ENCODE data around the gene VWA3B.

The VWA3B gene

GRCh38 chr2:98308068-98308467, 221.1 kb downstream of the VWA3B start:
- CTCF ChIA-PET, result interaction anchor here (1.4 kb wide), 1 partner anchor 77 kb away, joined by 6 read pairs; no protein-coding TSS in a partner anchor
- H3K4me3 ChIP-seq (ENCODE audit: low read depth, low read length), result no peak overlapping the region
- TF ChIP-seq CTCF (IDR thresholded peaks at IDR 0.05; ENCODE audit: insufficient read depth, low read length, missing control alignments), result no peak
- DNase-seq (ENCODE audit: low read depth, low spot score), result no peak
- POLR2A ChIA-PET, result no interaction called here

GRCh38 chr2:98308532-98308931, 221.6 kb downstream of the VWA3B start:
- POLR2A ChIA-PET, result no interaction called here
- no peak for TF ChIP-seq CTCF (IDR thresholded peaks at IDR 0.05; ENCODE audit: insufficient read depth, low read length, missing control alignments)
- DNase-seq (ENCODE audit: low read depth, low spot score), result no peak
- CTCF ChIA-PET, result interaction anchor here (1.4 kb wide), 1 partner anchor 77 kb away, joined by 6 read pairs; no protein-coding TSS in a partner anchor
- no peak overlapping the region for H3K4me3 ChIP-seq (ENCODE audit: low read depth, low read length)

- CTCF ChIA-PET, result no interaction called here
- TF ChIP-seq CTCF (IDR thresholded peaks at IDR 0.05; ENCODE audit: insufficient read depth, low read length, missing control alignments), result no peak
- POLR2A ChIA-PET, result no interaction called here
- H3K4me3 ChIP-seq (ENCODE audit: low read depth, low read length), result no peak overlapping the region
- DNase-seq (ENCODE audit: low read depth, low spot score), result no peak
Measured at GRCh38 chr2:98309580-98309979, 222.6 kb downstream of the VWA3B start.

- DNase-seq (ENCODE audit: low read depth, low spot score), result no peak
- ChIA-PET CTCF (no interaction called here), POLR2A (no interaction called here)
- TF ChIP-seq CTCF (IDR thresholded peaks at IDR 0.05; ENCODE audit: insufficient read depth, low read length, missing control alignments), result no peak
- H3K4me3 ChIP-seq (ENCODE audit: low read depth, low read length), result no peak overlapping the region
Measured at GRCh38 chr2:98310010-98310409, 223.0 kb downstream of the VWA3B start.

GRCh38 chr2:98311090-98311489, 224.1 kb downstream of the VWA3B start:
- POLR2A ChIA-PET, result no interaction called here
- no peak overlapping the region for H3K4me3 ChIP-seq (ENCODE audit: low read depth, low read length)
- no peak for TF ChIP-seq CTCF (IDR thresholded peaks at IDR 0.05; ENCODE audit: insufficient read depth, low read length, missing control alignments)
- DNase-seq (ENCODE audit: low read depth, low spot score), result no peak
- CTCF ChIA-PET, result no interaction called here

- no peak for TF ChIP-seq CTCF (IDR thresholded peaks at IDR 0.05; ENCODE audit: insufficient read depth, low read length, missing control alignments)
- ChIA-PET CTCF (no interaction called here), POLR2A (no interaction called here)
- H3K4me3 ChIP-seq (ENCODE audit: low read depth, low read length), result no peak overlapping the region
- DNase-seq (ENCODE audit: low read depth, low spot score), result no peak
Measured at GRCh38 chr2:98311771-98312545, 225.0 kb downstream of the VWA3B start.
